ENCODE measurements around the gene CSTPP1. TPM values are rescaled to one million over a fixed set of nuclear protein-coding genes. Genes with fewer than 3 reads are reported as not detected.
A peak's percentile ranks its signal among the peaks of the same experiment; 100 is the strongest.

CSTPP1 gene
- total and polyA plus RNA-seq, 2 donors (not counting 3 experiments of a cell fraction or from before 2014, with no cell fraction given), result 25.9 to 38.2 TPM

DNA sequence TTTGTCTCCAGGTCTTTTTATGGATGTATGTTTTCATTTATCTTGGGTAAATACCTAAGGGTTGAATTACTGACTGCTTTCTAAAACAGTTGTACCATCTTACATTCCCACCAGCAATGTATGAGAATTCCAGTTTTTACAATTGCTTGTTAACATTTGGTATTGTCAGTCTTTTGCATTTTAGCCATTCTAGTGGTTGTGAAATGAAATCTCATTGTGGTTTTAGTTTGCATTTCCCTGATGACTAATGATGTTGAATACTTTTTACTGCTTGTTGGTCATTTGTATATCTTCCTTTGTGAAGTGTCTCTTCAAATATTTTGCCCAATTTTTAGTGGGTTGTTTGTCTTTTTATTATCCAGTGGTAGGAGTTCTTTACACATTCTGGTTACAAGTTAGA, 147.4 kb downstream of the CSTPP1 start:
- ChIA-PET POLR2A (no interaction called here), CTCF (no interaction called here)
- Histone ChIP-seq H3K27ac (ENCODE audit: insufficient read depth, low read depth, low read length) (no peak overlapping the region), H3K27me3 (ENCODE audit: control insufficient read depth in 2 of 2, insufficient read depth in 2 of 2, low read length in 2 of 2) (no peaks in the 10 kb centered on the region), H3K9ac (replicated peaks; ENCODE audit: extremely low read depth, insufficient read depth, low read length) (no peak overlapping the region), H3K9me1 (replicated peaks; ENCODE audit: control insufficient read depth, extremely low read depth, insufficient read depth, low read length) (no peaks in the 10 kb centered on the region), H3K4me2 (ENCODE audit: insufficient read depth, low read length) (no peak overlapping the region), H3K79me2 (ENCODE audit: control insufficient read depth, insufficient read depth, low read length) (no peaks in the 10 kb centered on the region), H3K4me3 (replicated peaks in 1 of 3; ENCODE audit: insufficient read depth in 1 of 3, low read depth in 1 of 3, low read length in 3 of 3) (no peak overlapping the region), H3K36me3 (ENCODE audit: control insufficient read depth in 2 of 2, extremely low read depth in 1 of 2, insufficient read depth in 2 of 2, low read length in 2 of 2) (no peaks in the 10 kb centered on the region), H2AFZ (ENCODE audit: low read depth, low read length) (no peak overlapping the region), H3K9me3 (replicated peaks; ENCODE audit: control insufficient read depth, insufficient read depth, low read length) (no peaks in the 10 kb centered on the region), H4K20me1 (replicated peaks; ENCODE audit: control insufficient read depth, extremely low read depth, insufficient read depth, low read length) (no peaks in the 10 kb centered on the region), H3K4me1 (ENCODE audit: control insufficient read depth, extremely low read depth, insufficient read depth, low read length) (no peaks in the 10 kb centered on the region)
- dilution Hi-C loops (cut with MboI; ENCODE audit: extremely low pct_ligation_motif_present, low sequenced_read_pairs) (no loop called here), intact Hi-C loops (cut with micrococcal nuclease) (no loop called here)
- TF ChIP-seq FOS (IDR thresholded peaks at IDR 0.05; ENCODE audit: borderline replicate concordance, insufficient read depth, low read length), result peak; percentile 29
- TF ChIP-seq JUN (IDR thresholded peaks at IDR 0.05; ENCODE audit: borderline replicate concordance, insufficient read depth, insufficient read length, low read depth), result no peak
- no TSS peak for BruUV-seq (replicated peaks)
- DNase-seq (ENCODE audit: low read depth, low spot score) (no peak), FAIRE-seq (peak; percentile 70)

DNA sequence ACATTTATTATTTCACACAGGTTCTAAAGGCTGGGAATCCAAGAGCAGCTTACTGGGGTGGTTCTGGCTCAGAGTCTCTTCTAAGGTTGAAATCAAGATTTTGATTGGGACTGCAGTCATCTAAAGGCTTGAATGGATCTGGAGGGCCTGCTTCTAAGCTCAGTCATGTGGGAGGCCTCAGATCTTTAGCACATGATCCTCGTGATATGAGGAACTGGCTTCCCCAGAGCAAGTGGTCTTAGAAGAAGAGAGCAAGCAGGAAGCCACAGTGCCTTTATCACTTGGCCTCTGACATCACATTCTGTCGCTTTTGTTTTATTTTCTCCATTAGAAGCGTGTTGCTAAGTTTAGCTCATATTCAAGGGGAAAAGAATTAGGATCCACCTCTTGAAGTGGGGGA, 151.2 kb downstream of the CSTPP1 start:
- no peaks in the 10 kb centered on the region for H3K79me2 ChIP-seq (ENCODE audit: control insufficient read depth, insufficient read depth, low read length)
- TF ChIP-seq POLR2AphosphoS5 (IDR thresholded peaks at IDR 0.05; ENCODE audit: insufficient read depth, low read depth, low read length), result no peak
- H3K9me1 ChIP-seq (replicated peaks; ENCODE audit: control insufficient read depth, extremely low read depth, insufficient read depth, low read length), result no peaks in the 10 kb centered on the region
- intact Hi-C loops (cut with micrococcal nuclease), result no loop called here
- H3K4me3 ChIP-seq (replicated peaks in 1 of 3; ENCODE audit: insufficient read depth in 1 of 3, low read depth in 1 of 3, low read length in 3 of 3), result no peak overlapping the region
- no peak overlapping the region for H3K4me2 ChIP-seq (ENCODE audit: insufficient read depth, low read length)
- no peaks in the 10 kb centered on the region for H3K36me3 ChIP-seq (ENCODE audit: control insufficient read depth in 2 of 2, extremely low read depth in 1 of 2, insufficient read depth in 2 of 2, low read length in 2 of 2)
- no peak overlapping the region for H3K27ac ChIP-seq (ENCODE audit: insufficient read depth, low read depth, low read length)
- no peak overlapping the region for H2AFZ ChIP-seq (ENCODE audit: low read depth, low read length)
- no peak for FAIRE-seq
- H3K9me3 ChIP-seq (replicated peaks; ENCODE audit: control insufficient read depth, insufficient read depth, low read length), result no peaks in the 10 kb centered on the region
- H3K9ac ChIP-seq (replicated peaks; ENCODE audit: extremely low read depth, insufficient read depth, low read length), result no peak overlapping the region
- no peaks in the 10 kb centered on the region for H4K20me1 ChIP-seq (replicated peaks; ENCODE audit: control insufficient read depth, extremely low read depth, insufficient read depth, low read length)
- H3K27me3 ChIP-seq (ENCODE audit: control insufficient read depth in 2 of 2, insufficient read depth in 2 of 2, low read length in 2 of 2), result no peaks in the 10 kb centered on the region
- POLR2A ChIA-PET, result no interaction called here
- no peak for DNase-seq (ENCODE audit: low read depth, low spot score)
- H3K4me1 ChIP-seq (ENCODE audit: control insufficient read depth, extremely low read depth, insufficient read depth, low read length), result no peaks in the 10 kb centered on the region
- CTCF ChIA-PET, result interaction anchor here (0.7 to 1.2 kb wide), 3 partner anchors 11 to 19 kb away, joined by 3 to 4 read pairs (median 3); no protein-coding TSS in a partner anchor
- dilution Hi-C loops (cut with MboI; ENCODE audit: extremely low pct_ligation_motif_present, low sequenced_read_pairs), result no loop called here
- no TSS peak for BruUV-seq (replicated peaks)

Data from endothelial cell of umbilical vein (primary cell).